ENCODE results near the gene C2orf80. TPM values are rescaled to one million over a fixed set of nuclear protein-coding genes. Genes with fewer than 3 reads are reported as not detected.

The C2orf80 gene
- total RNA-seq, 2 experiments from 2014 or later: not detected

DNA sequence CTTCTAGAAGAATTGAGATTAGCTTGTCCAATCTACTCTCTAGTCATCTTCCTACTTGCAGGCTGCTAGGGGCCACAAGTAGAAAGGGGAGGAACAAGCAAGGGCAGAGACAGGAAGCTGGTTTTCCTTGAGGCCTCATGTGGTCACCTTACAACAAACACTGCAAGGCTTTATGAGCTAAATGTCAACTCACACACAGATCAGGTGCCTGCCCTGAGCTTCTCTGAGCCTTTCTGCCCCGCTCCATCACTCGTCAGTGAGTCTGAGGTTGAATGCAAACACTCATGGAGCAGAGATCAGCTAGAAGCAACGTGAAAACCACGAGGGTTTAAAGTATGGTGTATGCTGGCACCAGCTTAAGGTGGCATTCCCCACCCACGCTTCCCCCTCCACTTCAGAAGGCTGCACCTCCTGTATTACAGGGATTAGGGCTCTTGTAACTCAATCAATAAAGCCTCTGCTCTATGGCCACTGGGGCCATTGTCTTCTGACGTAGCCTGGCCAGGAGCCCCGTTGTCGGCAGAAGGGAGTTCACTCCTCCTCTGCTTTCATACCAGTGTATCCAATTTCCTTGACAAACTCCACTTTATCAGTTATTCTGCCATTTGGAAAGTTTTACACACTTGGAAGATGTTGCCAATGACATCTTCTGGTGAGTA is 54.8 kb downstream of the C2orf80 start:
- Histone ChIP-seq H3K79me2 (ENCODE audit: insufficient read depth, low read depth, low read length) (no peaks in the 10 kb centered on the region), H4K20me1 (ENCODE audit: insufficient read depth, low read length) (no peaks in the 10 kb centered on the region), H3K4me2 (ENCODE audit: low read length) (no peak overlapping the region), H3K36me3 (ENCODE audit: insufficient read depth, low read length) (no peaks in the 10 kb centered on the region), H3K9me3 (ENCODE audit: low read length) (no peaks in the 10 kb centered on the region), H2AFZ (ENCODE audit: low read length) (no peak overlapping the region), H3K4me3 (ENCODE audit: low read depth, low read length, poor library complexity, severe bottlenecking) (no peak overlapping the region), H3K27ac (ENCODE audit: low read depth, low read length, poor library complexity, severe bottlenecking) (no peak overlapping the region), H3K9me2 (ENCODE audit: insufficient read depth, low read length) (no peaks in the 10 kb centered on the region), H3K4me1 (ENCODE audit: insufficient read depth, low read length, poor library complexity, severe bottlenecking) (no peaks in the 10 kb centered on the region)
- intact Hi-C loops (cut with micrococcal nuclease; ENCODE audit: unreplicated experiment): no loop called here
- TF ChIP-seq, protein P1, sequence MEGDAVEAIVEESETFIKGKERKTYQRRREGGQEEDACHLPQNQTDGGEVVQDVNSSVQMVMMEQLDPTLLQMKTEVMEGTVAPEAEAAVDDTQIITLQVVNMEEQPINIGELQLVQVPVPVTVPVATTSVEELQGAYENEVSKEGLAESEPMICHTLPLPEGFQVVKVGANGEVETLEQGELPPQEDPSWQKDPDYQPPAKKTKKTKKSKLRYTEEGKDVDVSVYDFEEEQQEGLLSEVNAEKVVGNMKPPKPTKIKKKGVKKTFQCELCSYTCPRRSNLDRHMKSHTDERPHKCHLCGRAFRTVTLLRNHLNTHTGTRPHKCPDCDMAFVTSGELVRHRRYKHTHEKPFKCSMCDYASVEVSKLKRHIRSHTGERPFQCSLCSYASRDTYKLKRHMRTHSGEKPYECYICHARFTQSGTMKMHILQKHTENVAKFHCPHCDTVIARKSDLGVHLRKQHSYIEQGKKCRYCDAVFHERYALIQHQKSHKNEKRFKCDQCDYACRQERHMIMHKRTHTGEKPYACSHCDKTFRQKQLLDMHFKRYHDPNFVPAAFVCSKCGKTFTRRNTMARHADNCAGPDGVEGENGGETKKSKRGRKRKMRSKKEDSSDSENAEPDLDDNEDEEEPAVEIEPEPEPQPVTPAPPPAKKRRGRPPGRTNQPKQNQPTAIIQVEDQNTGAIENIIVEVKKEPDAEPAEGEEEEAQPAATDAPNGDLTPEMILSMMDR (conservative IDR thresholded peaks at IDR 0.05; ENCODE audit: low read length): no peak
- no peak for TF ChIP-seq EZH2phosphoT487 (IDR thresholded peaks at IDR 0.05; ENCODE audit: borderline replicate concordance, low read depth, low read length)
- BruUV-seq (replicated peaks): no TSS peak
- CTCF ChIA-PET (ENCODE audit: unreplicated experiment): interaction anchor here (0.5 kb wide), 1 partner anchor 468 kb away, joined by 3 read pairs; no protein-coding TSS in a partner anchor
- POLR2A ChIA-PET: interaction anchor here (0.6 to 1.0 kb wide), 3 partner anchors 18 to 35 kb away, joined by 3 to 4 read pairs (median 3); no protein-coding TSS in a partner anchor
- DNase-seq (ENCODE audit: low spot score): no peak

DNA sequence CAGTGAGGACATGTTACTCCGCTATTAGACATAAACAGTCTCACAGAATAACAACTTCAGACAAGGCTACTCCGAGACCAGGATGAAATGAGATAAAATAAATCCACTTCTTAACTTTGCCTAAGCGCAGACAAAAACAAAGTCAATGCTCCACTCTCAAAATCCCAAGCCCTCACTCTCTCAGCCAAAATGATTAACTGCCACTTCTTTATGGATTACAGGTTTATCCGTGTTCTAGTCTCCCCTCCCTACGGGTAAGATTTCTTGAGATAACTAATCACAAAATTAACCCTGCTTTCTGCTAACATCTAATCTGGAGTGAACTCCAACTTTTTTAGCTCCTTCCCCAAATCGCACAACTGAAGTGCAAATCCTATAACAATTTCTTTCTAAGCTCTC is 59.1 kb downstream of the C2orf80 start:
- H3K9me3 ChIP-seq (ENCODE audit: low read length): no peaks in the 10 kb centered on the region
- no peak for TF ChIP-seq EZH2phosphoT487 (IDR thresholded peaks at IDR 0.05; ENCODE audit: borderline replicate concordance, low read depth, low read length)
- TF ChIP-seq, protein P1 (conservative IDR thresholded peaks at IDR 0.05; ENCODE audit: low read length): no peak
- intact Hi-C loops (cut with micrococcal nuclease; ENCODE audit: unreplicated experiment): no loop called here
- H3K79me2 ChIP-seq (ENCODE audit: insufficient read depth, low read depth, low read length): no peaks in the 10 kb centered on the region
- no TSS peak for BruUV-seq (replicated peaks)
- no peaks in the 10 kb centered on the region for H4K20me1 ChIP-seq (ENCODE audit: insufficient read depth, low read length)
- H3K4me3 ChIP-seq (ENCODE audit: low read depth, low read length, poor library complexity, severe bottlenecking): no peak overlapping the region
- H3K27ac ChIP-seq (ENCODE audit: low read depth, low read length, poor library complexity, severe bottlenecking): no peak overlapping the region
- no peaks in the 10 kb centered on the region for H3K9me2 ChIP-seq (ENCODE audit: insufficient read depth, low read length)
- no peak for DNase-seq (ENCODE audit: low spot score)
- ChIA-PET CTCF (ENCODE audit: unreplicated experiment) (no interaction called here), POLR2A (interaction anchor here (0.6 kb wide), 1 partner anchor 859 kb away, joined by 3 read pairs; no protein-coding TSS in a partner anchor)
- H2AFZ ChIP-seq (ENCODE audit: low read length): no peak overlapping the region
- H3K36me3 ChIP-seq (ENCODE audit: insufficient read depth, low read length): no peaks in the 10 kb centered on the region
- no peak overlapping the region for H3K4me2 ChIP-seq (ENCODE audit: low read length)
- no peaks in the 10 kb centered on the region for H3K4me1 ChIP-seq (ENCODE audit: insufficient read depth, low read length, poor library complexity, severe bottlenecking)
